ENCODE measurements around the gene SPINT1.
"Not testable (repeated sequence)": the region's sequence is repeated elsewhere in the genome, so short reads cannot be mapped to it uniquely, and the experiment has no call there.

SPINT1 gene

GRCh38 chr15:40858706-40859105, 14.9 kb downstream of the SPINT1 start:
- DNase-seq (ENCODE audit: low read depth, low spot score), result no peak

- DNase-seq (ENCODE audit: low read depth, low spot score), result no peak
Observed at GRCh38 chr15:40859206-40859851, 15.5 kb downstream of the SPINT1 start.

- DNase-seq (ENCODE audit: low read depth, low spot score), result not testable (repeated sequence)
Observed at GRCh38 chr15:40861147-40861546, 17.3 kb downstream of the SPINT1 start.

- no peak for DNase-seq (ENCODE audit: low read depth, low spot score)
Observed at GRCh38 chr15:40863660-40864270, 19.9 kb downstream of the SPINT1 start.

GRCh38 chr15:40867199-40867598, 23.4 kb downstream of the SPINT1 start:
- no peak for DNase-seq (ENCODE audit: low read depth, low spot score)

- DNase-seq (ENCODE audit: low read depth, low spot score), result no peak
Observed at GRCh38 chr15:40869686-40870085, 25.8 kb downstream of the SPINT1 start.

- no peak for DNase-seq (ENCODE audit: low read depth, low spot score)
Observed at GRCh38 chr15:40870716-40871115, 26.9 kb downstream of the SPINT1 start.

- no peak for DNase-seq (ENCODE audit: low read depth, low spot score)
Observed at GRCh38 chr15:40871749-40872617, 28.1 kb downstream of the SPINT1 start.

- no peak for DNase-seq (ENCODE audit: low read depth, low spot score)
Observed at GRCh38 chr15:40872791-40873693, 29.2 kb downstream of the SPINT1 start.

GRCh38 chr15:40873694-40874561, 30.1 kb downstream of the SPINT1 start, which contains the start of gene RHOV:
Gene RHOV (minus strand): TSS chr15:40874234. CDS start chr15:40874139, 95 bp downstream.
- DNase-seq (ENCODE audit: low read depth, low spot score), result no peak

- no peak for DNase-seq (ENCODE audit: low read depth, low spot score)
Observed at GRCh38 chr15:40875991-40876730, 32.3 kb downstream of the SPINT1 start.

- DNase-seq (ENCODE audit: low read depth, low spot score), result no peak
Observed at GRCh38 chr15:40877694-40878093, 33.8 kb downstream of the SPINT1 start.

- DNase-seq (ENCODE audit: low read depth, low spot score), result no peak
Observed at GRCh38 chr15:40878785-40879184, 34.9 kb downstream of the SPINT1 start.

GRCh38 chr15:40879609-40880008, 35.8 kb downstream of the SPINT1 start:
- no peak for DNase-seq (ENCODE audit: low read depth, low spot score)

GRCh38 chr15:40881351-40881750, 37.5 kb downstream of the SPINT1 start:
- DNase-seq (ENCODE audit: low read depth, low spot score), result no peak

GRCh38 chr15:40886586-40886985, 42.7 kb downstream of the SPINT1 start:
- no peak for DNase-seq (ENCODE audit: low read depth, low spot score)

- DNase-seq (ENCODE audit: low read depth, low spot score), result no peak
Observed at GRCh38 chr15:40889112-40889511, 45.3 kb downstream of the SPINT1 start.

GRCh38 chr15:40891138-40891537, 47.3 kb downstream of the SPINT1 start:
- no peak for DNase-seq (ENCODE audit: low read depth, low spot score)

GRCh38 chr15:40891810-40892446, 48.1 kb downstream of the SPINT1 start:
- no peak for DNase-seq (ENCODE audit: low read depth, low spot score)
